ENCODE results near the gene IGSF23. TPM values are rescaled to one million over a fixed set of nuclear protein-coding genes. Genes with fewer than 3 reads are reported as not detected.

The IGSF23 gene
- total and polyA plus RNA-seq, 2 experiments from 2014 or later: not detected

GRCh38 chr19:44598355-44598754 lies 15.0 kb upstream of the IGSF23 start:
- ATAC-seq (no peak), DNase-seq (ENCODE audit: low spot score) (no peak)
- no peak for TF ChIP-seq POLR2AphosphoS5 (IDR thresholded peaks at IDR 0.05; ENCODE audit: low read depth)
- TF ChIP-seq CTCF (conservative IDR thresholded peaks at IDR 0.05; ENCODE audit: low read depth in 2 of 2): no peak
- TF ChIP-seq ETS1 (IDR thresholded peaks at IDR 0.05): no peak
- no peak for TF ChIP-seq ZNF462 (CRISPR knock-in tag; IDR thresholded peaks at IDR 0.05)
- TF ChIP-seq STAT1 (IDR thresholded peaks at IDR 0.05; ENCODE audit: unreplicated experiment): no peak
- no peak for TF ChIP-seq ZNF331 (CRISPR knock-in tag; IDR thresholded peaks at IDR 0.05; ENCODE audit: low read depth)
- no peak for TF ChIP-seq REST (IDR thresholded peaks at IDR 0.05; ENCODE audit: unreplicated experiment)
- no peak for TF ChIP-seq JUNB (IDR thresholded peaks at IDR 0.05; ENCODE audit: unreplicated experiment)
- no peak for TF ChIP-seq EZH2 (IDR thresholded peaks at IDR 0.05; ENCODE audit: low read depth, unreplicated experiment)
- TF ChIP-seq CREB1 (CRISPR knock-in tag; IDR thresholded peaks at IDR 0.05; ENCODE audit: low read depth): no peak
- no peak for TF ChIP-seq ZNF114 (CRISPR knock-in tag; IDR thresholded peaks at IDR 0.05)
- TF ChIP-seq EZH2phosphoT487 (IDR thresholded peaks at IDR 0.05; ENCODE audit: unreplicated experiment): no peak
- Histone ChIP-seq H4K20me1 (replicated peaks; ENCODE audit: insufficient read depth) (no peaks in the 10 kb centered on the region), H3K79me2 (replicated peaks; ENCODE audit: insufficient read depth) (no peaks in the 10 kb centered on the region), H3K4me2 (no peak overlapping the region), H2AFZ (no peak overlapping the region), H3K36me3 (ENCODE audit: insufficient read depth) (no peaks in the 10 kb centered on the region), H3F3A (replicated peaks; ENCODE audit: low read depth) (peaks cover 4% of the 10 kb centered on the region), H3K4me3 (no peak overlapping the region), H3K9me2 (ENCODE audit: insufficient read depth) (peaks cover 18% of the 10 kb centered on the region), H3K4me1 (ENCODE audit: insufficient read depth) (peaks cover 22% of the 10 kb centered on the region), H3K27me3 (ENCODE audit: insufficient read depth) (no peaks in the 10 kb centered on the region), H3K27ac (ENCODE audit: low read depth) (no peak overlapping the region)
- H3K27me3 Mint-ChIP-seq (ENCODE audit: insufficient read depth, low read depth, poor library complexity): peaks cover 7% of the 10 kb centered on the region
- no peak overlapping the region for H3K4me3 Mint-ChIP-seq
- no peak overlapping the region for H3K27ac Mint-ChIP-seq
- H3K4me1 Mint-ChIP-seq: peaks cover 13% of the 10 kb centered on the region
- H3K36me3 Mint-ChIP-seq (ENCODE audit: low read depth): no peaks in the 10 kb centered on the region; the same call in 2 of the 3 replicates
- peaks cover 12% of the 10 kb centered on the region for H3K9me3 Mint-ChIP-seq

Measured in GM23338 (cell line).